ENCODE data around the gene FIBCD1.

The FIBCD1 gene

DNA sequence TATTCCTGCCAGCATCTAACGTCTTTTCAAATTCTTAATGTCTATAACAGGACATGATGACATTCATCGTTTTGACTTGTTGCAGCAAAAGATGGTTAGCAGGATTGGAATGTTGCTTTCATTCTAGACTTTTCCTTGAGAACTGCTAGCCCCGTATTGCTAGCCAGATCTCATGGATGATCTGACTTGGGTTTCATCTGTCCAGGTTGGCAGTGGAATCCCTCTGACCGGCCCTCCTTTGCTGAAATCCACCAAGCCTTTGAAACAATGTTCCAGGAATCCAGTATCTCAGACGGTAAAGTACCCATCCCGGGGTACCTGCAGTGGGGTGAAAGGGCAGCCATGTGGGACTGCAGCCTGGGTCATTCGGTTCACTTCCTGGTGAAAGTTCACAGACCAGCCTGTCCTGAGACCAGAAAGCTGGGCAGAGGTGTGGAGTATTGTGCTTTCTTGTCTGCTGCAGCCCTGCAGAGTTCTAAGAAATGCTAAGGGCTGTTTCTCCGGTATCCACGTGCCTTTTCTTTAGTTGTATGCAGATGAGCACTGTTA lies 59.1 kb downstream of the FIBCD1 start:
- no peak for DNase-seq (ENCODE audit: low read depth in 3 of 3)

DNA sequence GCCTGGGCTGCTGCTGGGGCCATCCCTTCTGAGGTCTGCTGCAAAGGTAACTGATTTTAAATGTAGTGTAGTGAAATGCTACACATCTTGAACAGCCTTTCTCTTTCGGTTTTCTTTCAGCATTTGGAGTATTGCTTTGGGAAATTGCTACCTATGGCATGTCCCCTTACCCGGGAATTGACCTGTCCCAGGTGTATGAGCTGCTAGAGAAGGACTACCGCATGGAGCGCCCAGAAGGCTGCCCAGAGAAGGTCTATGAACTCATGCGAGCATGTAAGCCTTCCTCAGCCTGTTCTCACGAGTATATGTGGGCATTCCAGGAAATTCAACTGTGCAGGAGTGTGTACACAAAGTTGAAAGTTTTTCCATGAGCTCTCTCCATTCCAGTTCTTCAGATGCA lies 60.8 kb downstream of the FIBCD1 start:
- no peak for DNase-seq (ENCODE audit: low read depth in 3 of 3)

DNA sequence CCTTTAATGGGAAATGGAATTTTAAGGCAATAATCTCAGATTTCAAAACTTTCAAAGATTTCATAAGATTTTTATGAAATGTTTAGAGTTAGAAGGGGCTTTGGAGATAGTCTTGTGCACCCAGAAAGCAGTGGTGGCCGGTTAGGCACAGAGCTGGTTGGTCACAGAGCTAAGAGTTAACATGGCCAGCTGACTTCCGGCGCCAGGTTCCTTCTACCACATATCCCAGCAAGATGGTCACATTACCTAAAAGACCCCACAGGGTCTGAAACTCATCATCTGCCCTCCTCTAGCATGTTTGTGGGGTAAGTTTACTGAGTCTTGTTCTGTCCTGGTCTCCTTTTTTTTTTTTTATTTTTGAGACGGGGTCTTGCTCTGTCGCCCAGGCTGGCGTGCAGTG lies 61.7 kb downstream of the FIBCD1 start:
- no peak for DNase-seq (ENCODE audit: low read depth in 3 of 3)

DNA sequence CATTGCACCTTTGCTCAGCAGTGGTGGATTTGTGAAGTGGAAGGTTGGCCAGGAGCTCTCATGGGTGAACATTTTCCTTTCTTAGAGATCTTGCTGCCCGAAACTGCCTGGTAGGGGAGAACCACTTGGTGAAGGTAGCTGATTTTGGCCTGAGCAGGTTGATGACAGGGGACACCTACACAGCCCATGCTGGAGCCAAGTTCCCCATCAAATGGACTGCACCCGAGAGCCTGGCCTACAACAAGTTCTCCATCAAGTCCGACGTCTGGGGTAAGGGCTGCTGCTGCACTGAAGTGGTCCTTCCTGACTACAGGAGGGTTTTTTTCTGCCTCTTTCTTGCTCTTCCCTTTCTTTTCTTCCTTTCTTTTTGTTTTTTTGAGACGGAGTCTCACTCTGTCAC lies 64.3 kb downstream of the FIBCD1 start:
- no peak for DNase-seq (ENCODE audit: low read depth in 3 of 3)

DNA sequence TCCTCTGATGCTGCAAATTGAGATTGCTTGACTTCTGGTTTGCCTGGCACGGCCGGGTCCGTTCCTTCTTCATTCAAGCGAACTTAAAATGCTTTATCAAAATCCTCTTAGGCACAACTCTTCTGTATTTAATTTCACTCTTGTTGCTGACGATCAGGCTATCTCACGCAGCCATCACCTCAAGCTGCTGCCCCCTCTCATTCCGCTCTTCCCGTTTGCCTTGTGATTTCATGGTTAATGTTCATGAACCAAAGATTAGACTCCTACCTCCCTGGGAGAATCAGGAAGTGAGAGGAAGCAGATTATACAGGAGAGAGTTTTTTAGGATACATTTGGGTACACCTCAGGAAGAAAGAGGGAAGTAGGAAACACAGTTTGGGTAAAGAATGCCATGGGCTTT lies 65.1 kb downstream of the FIBCD1 start:
- DNase-seq (ENCODE audit: low read depth in 3 of 3) = no peak

- no peak for DNase-seq (ENCODE audit: low read depth in 3 of 3)
Measured at GRCh38 chr9:130872912-130873503, 66.0 kb downstream of the FIBCD1 start.

- DNase-seq (ENCODE audit: low read depth in 3 of 3) = no peak
Measured at GRCh38 chr9:130872508-130872907, 66.5 kb downstream of the FIBCD1 start.

- no peak for DNase-seq (ENCODE audit: low read depth in 3 of 3)
Measured at GRCh38 chr9:130872093-130872492, 67.0 kb downstream of the FIBCD1 start.

DNA sequence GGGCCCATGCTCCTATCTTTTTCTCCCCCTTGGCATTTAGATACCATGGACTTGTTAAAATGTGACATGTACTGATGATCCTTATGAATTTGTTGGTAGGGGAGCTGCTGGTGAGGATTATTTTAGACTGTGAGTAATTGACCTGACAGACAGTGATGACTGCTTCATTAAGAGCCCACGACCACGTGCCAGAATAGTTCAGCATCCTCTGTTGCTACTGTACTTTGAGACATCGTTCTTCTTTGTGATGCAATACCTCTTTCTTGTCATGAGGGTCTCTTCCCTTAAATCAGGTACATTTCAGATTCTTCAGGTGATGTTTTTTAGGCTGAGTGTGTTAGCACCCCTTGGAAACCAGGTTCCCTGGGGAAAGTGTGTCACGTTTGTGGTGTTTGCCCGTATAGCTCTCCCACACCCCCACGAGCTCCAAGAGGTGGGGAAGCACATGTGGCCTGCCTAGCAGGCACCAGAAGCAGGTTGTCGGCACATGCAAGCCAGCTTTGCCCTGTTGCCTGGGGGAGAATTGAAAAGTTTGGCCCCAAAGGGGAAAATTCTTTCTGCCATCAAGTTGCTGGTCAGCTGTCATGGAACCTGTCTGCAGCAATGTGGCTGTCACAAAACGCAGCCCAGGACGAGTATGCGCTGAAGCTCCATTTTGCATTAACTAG lies 67.5 kb downstream of the FIBCD1 start:
- no peak for DNase-seq (ENCODE audit: low read depth in 3 of 3)

- DNase-seq (ENCODE audit: low read depth in 3 of 3) = no peak
Measured at GRCh38 chr9:130870491-130871381, 68.3 kb downstream of the FIBCD1 start.

GRCh38 chr9:130869250-130869649 lies 69.8 kb downstream of the FIBCD1 start:
- DNase-seq (ENCODE audit: low read depth in 3 of 3) = no peak

DNA sequence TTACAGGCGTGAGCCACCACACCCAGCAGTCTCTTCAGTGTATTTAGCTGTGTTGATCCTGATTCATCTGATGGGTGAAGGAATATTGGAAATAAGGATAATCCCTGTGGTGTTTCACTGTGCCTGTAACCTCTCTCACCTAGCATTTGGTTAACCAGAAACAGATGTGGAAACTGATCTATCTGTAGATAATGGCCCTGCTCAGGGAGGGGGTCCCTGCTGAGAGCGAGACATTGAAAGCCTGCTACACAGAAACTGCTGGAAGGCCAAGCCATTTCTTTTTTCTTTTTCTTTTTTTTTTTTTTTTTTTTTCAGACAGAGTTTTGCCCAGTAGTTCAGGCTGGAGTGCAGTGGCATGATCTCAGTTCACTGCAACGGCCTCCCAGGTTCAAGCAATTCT lies 70.8 kb downstream of the FIBCD1 start:
- no peak for DNase-seq (ENCODE audit: low read depth in 3 of 3)

DNA sequence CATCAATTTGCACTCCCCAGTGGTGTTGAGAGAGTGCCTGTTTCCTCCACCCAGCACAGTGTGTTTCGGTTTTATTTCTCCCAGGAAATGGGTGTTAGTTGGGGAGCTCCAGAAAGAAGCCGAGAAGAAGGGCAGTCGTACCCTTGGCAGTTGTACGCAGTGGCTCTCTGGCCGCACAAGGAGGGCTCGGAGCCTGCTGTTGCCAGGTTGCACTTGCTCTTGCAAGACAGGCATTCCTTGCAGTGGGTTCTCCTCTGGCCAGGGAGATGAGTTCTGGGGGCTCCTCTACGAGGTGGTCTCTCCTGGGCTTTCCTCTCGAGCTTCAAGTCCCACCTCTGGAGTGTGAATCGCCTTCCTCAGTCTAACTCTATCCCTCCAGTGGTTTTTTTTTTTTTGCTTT lies 71.5 kb downstream of the FIBCD1 start:
- DNase-seq (ENCODE audit: low read depth in 3 of 3) = no peak

GRCh38 chr9:130866474-130866965 lies 72.5 kb downstream of the FIBCD1 start:
- DNase-seq (ENCODE audit: low read depth in 3 of 3) = peak; percentile 18 to 36 (median 25)

GRCh38 chr9:130865921-130866320 lies 73.1 kb downstream of the FIBCD1 start:
- no peak for DNase-seq (ENCODE audit: low read depth in 3 of 3)

DNA sequence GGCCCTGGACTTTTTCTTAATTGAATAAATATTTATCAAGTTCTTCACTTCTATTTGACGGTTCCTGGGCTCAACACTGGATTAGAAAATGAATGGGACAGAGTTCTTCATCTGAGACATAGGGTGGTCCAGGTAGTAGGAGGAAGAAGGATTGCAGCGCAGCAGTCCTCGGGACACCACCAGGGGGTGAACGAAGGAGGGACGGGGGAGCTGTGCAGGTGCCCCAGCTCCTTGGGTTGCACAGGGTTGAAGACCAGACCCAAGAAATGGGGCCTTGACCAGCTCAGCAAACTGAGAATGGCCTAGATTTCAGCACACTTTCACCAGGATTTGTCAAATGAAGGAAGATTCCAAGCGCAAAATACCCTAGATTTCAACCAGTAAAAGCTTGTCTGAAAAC lies 74.5 kb downstream of the FIBCD1 start:
- DNase-seq (ENCODE audit: low read depth in 3 of 3) = no peak

DNA sequence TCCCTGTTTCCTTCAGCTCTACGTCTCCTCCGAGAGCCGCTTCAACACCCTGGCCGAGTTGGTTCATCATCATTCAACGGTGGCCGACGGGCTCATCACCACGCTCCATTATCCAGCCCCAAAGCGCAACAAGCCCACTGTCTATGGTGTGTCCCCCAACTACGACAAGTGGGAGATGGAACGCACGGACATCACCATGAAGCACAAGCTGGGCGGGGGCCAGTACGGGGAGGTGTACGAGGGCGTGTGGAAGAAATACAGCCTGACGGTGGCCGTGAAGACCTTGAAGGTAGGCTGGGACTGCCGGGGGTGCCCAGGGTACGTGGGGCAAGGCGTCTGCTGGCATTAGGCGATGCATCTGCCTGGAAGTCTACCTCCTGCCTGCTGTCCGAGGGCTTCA lies 76.3 kb downstream of the FIBCD1 start:
- DNase-seq (ENCODE audit: low read depth in 3 of 3) = no peak

DNA sequence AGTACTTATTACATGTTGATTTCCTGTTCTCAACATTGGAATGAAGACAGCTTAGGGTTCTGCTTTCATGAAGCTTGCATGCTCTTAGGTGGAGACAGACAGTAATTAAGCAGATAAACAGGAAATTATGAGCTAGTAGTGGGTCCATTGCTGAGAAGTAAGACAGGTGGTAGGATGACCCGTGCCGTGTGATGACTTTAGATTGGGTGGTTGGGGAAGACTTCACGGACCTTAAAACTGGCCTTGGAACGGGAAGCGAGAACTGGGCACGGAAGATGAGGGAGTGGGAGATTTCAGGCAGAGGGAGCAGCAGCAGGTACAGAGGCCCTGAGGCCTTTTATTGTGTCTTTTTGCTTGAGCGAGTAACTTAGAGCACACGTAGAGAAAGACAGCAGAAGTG lies 76.8 kb downstream of the FIBCD1 start:
- no peak for DNase-seq (ENCODE audit: low read depth in 3 of 3)

- DNase-seq (ENCODE audit: low read depth in 3 of 3) = no peak
Measured at GRCh38 chr9:130861372-130862180, 77.5 kb downstream of the FIBCD1 start.

DNA sequence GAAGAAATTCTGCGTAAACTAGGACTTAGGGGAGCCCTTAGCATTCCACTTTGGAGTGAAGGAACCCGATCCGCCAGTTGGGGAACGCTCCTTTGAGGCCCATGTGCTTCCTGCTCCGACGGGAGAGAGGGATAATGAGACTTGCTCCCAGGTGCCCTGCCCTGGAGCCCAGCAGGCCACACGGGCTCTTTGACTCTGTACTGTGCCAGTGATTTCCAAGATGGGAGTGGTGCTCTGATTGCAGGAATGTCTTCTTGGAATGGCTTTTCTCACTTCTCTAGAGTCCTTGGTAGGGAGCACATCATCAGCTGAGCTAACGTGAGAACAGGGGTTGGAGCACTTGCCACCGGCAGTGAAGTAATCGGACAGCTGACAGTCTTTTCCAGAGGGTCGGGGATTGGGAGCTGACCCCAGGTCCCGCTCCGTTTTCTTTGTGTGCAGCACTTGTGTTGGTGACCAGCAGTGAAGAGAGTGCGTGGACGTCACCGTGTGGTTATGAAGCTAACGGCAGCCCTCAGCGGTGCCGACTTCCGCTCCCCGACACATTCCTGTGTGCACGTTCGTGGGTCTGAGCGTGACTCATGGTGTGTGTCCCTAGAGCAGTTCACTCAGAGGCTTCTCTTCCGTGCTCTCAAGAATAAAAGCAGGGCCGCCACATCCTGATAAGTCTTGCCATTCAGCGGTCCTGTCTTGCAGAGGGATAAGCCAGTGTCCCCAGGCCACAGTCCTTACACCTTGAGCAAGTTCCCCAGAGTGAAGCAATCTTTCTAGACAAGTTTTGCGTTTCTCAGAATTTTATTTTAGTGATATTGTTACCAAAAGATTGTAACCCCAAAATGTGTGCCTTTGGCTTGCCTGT lies 78.4 kb downstream of the FIBCD1 start:
- DNase-seq (ENCODE audit: low read depth in 3 of 3) = no peak

All from stimulated activated CD4-positive, alpha-beta T cell treated with anti-CD3 and anti-CD28 coated beads, TNF-alpha, amount 100 ng/mL, for 48 hours (primary cell).